Right kidney (tissue), 1 donor: ENCODE measurements around the gene CNTN1.
A peak's percentile ranks its signal among the peaks of the same experiment; 100 is the strongest.
"Not testable (repeated sequence)": the region's sequence is repeated elsewhere in the genome, so short reads cannot be mapped to it uniquely, and the experiment has no call there.

Source experiments
- DNase-seq: peaks from one replicate; pipeline ENCODE4 v3.0.0-alpha.2; 2016

CNTN1 gene

DNA sequence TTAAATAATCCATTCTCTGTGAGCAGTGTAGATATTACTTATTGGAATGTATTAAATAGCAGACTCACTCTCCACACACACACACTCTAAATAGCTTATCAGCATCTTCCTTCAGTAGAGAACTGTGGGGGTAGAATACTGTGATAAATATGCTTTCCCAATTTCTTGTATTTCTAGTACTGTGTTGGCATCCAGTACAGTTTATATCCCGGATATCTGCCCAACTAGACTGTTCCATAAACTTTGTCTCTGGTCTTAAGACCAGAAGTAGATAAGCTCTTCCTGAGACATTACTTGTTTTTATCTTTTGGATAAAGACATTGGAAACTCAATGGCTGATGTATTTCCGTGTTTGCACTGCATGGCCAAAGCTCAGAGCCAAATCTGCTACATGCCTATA lies 359.7 kb downstream of the CNTN1 start:
- no peak for DNase-seq

DNA sequence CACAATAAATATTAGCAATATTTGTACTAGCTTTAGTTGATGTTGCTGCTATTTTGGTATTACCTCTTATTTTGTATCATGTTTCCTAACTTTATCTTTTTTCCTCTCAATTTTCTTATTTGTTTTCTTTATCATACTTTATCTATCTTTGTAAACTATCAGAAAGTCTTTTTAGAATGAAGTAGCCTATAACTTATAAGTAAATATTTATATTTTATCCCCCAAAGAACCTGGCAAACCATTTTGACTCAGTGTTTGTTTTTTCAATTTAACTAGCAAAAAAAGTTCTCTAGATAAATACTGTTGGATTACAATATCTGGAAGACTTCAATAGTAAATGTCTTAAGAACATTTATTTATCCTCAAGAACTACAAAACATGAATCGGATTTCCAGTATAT lies 360.2 kb downstream of the CNTN1 start:
- no peak for DNase-seq

DNA sequence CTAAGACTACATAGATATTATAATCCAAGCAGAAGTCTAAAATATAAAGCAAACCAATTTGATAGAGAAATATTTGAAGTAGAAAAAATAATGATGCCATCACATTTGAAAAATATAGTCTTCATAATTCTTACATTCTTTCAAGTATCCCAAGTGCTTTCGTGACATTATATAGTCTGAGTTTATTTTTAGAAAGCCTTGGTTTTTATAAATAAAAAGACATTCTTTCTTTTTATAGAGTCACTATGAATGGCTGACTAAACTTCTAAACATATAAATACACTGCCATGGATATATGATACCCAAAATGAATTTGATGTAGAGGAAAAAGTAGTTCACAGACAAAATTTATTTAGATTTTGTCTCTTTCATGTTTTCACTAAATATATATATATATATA lies 360.8 kb downstream of the CNTN1 start:
- DNase-seq: no peak

DNA sequence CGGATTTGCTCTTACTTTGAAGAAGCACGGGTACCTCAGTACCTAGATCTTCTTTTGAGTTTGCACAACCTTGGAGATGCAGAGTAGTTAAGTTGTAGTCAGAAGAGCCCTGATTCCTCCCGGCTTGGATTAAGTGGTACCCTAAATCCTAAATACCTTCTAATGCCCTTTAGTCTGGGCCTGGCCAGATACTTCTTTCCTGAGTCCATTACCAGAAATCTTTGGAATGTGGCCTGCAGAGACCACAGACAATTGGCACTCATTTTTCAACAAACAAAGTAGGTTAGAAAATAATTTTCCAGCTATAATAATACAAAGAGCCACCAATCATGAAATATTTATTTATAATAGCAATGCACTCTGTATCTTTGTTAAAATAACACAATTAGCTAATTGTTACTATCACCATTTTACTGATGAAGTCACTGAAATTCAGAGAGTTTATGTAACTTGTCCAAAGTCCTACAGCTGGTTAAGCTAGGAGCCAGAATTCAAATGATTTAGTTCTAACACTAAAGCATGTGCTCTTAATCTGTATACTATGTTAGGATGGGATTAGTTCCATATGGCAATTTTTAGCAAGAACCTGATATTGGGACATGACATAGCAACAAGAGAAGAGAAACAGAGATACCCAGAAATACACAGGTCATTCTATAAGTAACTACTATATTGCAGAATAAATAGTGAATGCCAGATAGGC lies 363.8 kb downstream of the CNTN1 start:
- DNase-seq: no peak

DNA sequence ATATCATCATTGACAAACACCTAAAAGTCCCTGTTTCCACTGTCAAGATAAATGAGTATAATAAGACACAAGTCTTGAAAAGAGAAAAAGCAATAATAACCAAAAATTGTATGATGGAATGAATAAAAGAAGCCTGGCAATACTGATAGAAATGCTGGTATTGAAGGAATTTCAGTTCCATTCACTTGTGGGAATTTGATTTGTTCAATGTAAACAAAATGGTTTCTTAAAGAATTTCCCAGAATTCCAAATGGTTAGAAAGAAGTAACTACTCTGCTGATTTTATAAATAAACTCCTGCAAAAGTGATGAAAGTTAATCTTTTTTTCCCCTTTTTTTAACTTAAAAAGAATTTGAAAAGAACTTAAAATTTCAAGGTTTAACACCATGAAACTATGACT lies 366.0 kb downstream of the CNTN1 start:
- no peak for DNase-seq

DNA sequence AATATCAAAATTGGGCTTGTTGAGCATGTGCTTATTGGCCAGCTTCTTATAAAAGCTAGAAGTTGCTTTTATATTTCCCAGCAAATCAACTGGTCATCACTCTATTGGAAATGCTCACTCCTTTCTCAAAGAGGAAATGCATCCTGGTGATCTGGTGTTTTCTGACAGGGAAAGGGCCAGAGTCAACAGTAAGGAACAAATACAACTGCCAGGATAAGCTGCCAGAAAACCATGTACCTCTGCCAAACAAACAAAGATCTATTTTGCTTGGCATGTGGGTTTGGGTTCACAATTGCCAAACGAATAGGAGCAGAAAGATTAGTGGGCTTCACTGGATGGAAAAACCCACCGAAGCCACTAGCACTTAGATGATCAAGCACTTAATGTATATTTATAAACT lies 369.0 kb downstream of the CNTN1 start:
- DNase-seq: no peak

DNA sequence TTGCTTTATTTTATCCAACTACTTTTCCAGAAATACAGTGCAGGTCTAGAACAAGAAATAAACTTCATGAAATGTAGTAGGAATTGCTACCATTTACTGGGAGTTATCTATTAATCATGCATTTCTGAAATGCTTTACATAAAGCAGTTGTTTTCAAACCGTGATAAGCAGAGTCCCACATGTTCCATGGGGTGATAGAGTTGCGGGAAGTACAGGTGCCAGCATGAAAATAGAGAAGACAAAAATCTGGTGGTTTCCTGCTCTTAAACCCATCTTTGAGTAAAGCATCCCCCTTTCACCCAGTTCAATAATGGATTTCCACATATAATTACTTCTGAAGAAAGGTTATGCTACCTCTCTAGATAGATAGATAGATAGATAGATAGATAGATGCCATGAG lies 372.2 kb downstream of the CNTN1 start:
- DNase-seq: no peak

DNA sequence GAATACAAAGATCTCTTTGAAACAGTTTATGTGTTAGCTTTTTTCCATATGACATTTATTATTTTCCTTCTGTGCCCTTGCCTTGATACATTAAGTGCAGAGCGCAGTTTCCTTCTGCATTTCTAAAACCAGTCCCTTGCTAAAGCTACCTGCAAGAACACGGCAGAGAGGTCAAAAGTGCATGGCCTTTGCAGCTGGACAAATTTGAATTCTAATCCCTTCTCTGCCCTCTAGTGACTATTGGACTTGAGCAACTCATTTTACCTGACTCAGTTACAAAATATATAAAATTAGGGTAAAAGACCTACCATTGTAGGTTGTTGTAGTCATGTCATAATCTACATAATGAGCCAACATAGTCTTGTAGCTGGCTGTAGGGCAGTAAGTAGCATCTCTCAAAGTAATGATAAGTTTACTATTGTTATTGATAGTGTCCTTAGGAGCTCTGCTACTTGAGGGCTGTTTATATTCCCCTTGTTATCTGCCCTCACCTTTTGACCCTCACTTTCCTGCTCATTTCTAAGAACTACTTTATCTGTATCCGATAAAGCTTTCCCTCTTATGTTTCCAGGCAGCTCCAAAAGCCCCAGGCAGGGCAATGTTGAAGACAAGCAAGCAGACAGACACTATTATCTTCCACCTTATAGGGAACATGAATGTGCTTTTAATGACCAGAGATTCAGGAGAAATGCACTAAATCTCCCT lies 375.9 kb downstream of the CNTN1 start:
- no peak for DNase-seq

DNA sequence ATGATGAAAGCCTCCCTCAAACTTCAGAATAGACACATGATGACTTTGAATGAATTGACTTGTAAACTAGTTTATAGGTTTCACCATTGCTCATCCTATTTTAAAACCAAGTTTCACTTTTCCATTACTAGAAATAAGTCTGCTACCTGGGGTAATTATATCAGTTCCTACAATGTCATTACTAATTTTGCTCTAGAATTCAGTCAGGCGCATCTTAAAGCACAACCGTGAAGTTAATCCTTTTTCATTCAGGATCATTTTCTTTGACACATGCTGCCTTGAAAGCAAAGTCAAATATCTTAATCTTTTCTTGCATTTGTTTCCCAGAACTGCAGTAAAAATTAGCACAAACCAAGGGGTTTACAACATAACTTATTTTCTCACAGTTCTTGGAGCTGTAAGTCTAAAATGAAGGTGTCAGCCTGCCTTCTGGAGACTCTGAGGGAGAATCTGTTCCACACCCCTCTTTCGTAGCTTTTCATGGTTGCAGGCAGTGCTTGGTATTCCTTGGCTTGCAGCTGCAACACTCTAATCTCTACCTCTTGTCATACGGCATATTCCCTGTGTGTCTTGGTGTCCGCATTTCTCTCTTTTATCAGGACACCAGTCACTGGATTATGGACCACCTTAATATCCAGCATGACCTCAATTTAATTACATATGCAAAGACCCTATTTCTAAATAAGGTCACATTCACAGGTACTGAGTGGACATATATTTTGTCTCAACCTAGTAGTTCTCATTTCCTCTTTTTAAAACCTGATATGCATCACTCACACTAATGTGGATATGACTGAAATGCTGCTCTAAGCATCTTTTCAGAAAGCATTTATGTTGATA lies 381.6 kb downstream of the CNTN1 start:
- no peak for DNase-seq

DNA sequence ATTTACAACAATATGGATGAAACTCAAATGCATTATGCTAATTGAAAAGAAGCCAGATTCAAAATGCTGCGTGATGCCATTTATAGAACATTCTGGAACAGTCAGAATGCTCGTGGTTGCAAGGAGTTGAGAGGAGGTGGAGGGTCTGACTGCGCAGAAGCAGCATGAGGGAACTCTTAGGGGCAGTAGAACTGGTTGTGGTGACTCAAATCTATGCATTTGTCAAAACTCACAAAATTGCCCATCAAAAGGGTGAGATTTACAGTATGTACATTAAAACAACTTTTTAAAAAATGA lies 382.2 kb downstream of the CNTN1 start:
- DNase-seq: no peak

DNA sequence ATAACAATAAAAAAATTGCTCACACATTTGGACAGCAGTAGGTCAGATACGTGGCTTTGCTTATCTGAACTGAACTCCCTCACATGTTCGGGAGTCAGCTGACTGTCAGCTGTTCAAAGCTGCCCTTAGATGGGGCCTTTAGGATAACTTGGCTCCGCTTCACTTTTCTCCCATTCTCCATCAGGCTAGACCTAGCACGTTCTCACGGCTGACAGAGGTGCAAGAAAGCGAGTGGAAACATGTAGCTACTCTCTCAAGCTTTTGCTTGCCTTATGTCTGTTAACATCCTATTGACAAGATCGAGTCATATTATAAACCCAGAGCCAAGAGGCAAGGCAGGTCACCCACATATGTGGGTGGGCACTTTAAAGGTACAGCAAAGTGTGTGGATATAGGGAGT lies 383.9 kb downstream of the CNTN1 start:
- no peak for DNase-seq

DNA sequence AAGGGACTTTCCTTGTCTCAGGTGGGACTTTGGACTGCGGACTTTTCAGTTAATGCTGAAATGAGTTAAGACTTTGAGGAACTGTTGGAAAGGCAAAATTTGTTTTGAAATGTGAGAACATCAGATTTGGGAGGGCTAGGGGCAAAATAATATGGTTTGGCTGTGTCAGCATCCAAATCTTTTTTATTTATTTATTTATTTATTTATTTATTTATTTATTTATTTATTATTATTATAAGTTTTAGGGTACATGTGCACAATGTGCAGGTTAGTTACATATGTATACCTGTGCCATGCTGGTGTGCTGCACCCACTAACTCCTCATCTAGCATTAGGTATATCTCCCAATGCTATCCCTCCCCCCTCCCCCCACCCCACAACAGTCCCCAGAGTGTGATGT lies 389.0 kb downstream of the CNTN1 start:
- not testable (repeated sequence) for DNase-seq

DNA sequence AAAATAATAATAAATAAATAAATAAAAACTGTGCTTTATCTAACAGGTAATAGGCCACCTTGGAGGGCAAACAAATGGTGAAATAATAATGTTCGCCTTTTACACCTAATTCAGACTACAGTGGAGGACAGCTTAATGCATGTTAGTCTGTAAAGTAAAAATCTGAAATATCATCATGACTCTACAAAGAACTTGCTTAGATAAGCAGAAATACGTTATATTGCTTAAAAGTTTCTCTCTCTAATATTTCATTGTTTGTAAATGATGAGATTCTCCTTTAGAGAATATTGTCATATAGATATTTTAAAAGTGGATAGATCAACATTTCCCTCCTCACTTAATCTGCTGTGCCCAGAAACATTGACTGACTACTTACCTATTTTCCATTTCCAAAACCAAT lies 397.2 kb downstream of the CNTN1 start:
- DNase-seq: no peak

DNA sequence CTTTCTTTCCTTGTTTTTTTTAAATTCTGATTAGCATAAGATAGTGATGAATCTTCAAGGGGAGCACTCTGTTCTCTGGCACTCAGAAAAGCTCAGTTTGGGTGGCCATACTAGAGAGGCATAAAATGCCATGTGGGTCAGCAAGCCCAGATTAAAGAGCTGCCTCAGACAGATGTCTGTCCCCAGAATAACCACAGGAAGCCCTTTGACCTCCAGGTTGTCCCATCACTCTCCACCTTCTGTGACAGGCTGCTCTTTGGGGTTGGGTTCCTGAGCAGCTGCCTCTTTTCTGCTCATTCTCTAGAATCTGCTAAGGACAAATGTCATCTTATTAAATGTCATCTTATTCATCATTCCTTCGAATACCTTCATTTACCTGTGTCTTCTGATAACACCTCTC lies 399.9 kb downstream of the CNTN1 start:
- no peak for DNase-seq

DNA sequence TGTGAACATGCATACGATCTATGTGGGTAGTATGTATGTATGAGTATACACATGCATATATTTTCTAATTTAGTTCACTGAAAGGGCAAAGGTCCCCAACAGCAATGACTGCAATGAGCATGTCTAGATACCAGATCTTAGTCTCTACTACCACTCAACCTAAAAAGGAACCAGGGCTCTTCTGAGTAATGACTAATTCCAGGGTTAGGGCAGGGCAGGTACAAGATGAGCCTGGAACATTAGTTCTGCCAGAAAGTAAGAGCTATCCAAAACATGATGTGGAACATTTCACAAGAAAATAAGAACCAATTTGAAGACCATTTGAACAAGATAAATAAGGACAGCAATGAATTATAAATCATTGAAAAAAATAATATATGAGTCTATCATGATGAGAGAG lies 404.6 kb downstream of the CNTN1 start:
- no peak for DNase-seq

DNA sequence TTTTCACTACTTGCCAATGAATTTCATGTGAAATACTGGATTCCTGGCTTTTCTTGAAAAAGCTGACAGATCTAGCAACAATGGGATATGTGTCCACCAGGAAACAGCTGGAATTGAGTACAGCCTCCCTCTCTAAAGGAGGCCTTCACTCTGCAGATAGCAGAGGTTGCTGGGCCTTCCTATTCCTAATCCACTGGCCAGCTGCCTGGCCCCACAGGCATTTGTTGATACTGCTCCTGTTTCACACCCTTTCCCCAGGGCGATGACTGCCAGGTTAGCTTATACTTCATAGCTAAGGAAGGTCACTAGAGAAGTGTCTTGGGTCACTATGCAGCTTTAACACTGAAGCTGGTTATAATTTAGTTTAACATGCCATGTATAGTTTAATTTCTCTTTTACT lies 408.3 kb downstream of the CNTN1 start:
- no peak for DNase-seq

DNA sequence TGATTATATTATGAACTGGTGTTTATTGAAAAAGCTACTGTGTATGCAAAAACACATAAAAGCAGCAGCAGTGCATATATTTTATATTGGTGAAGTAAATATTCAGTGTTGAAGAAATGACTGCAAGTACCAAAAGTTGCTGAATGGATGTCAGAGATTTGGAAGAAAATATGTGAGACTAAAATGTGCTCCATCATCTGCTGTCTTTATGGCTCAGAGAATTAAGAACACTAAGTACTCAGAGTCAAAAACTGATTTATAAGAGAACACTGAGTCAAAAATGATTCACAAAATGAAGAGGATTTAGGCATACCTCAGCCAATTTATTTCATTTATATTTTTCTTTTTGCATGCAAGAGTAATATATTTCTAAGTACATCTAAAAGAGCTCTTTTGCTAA lies 409.6 kb downstream of the CNTN1 start:
- no peak for DNase-seq

DNA sequence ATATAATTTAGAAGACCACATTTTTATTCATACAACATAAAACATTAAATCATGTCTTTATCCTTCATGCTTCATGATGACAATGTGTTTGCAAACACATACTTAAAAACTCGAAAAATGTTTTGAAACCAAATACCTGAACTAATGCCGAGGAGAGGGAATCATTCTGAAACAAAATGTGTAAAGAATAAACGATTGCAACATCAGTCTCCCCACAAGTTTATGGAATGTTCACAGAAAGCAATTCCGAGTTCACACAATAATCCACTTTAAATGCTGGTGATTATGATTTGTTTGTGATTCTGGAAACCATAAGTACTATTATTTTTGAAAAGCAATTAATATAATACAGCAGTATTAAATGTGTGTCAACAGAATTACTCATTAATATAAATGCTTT lies 411.4 kb downstream of the CNTN1 start:
- DNase-seq: no peak

DNA sequence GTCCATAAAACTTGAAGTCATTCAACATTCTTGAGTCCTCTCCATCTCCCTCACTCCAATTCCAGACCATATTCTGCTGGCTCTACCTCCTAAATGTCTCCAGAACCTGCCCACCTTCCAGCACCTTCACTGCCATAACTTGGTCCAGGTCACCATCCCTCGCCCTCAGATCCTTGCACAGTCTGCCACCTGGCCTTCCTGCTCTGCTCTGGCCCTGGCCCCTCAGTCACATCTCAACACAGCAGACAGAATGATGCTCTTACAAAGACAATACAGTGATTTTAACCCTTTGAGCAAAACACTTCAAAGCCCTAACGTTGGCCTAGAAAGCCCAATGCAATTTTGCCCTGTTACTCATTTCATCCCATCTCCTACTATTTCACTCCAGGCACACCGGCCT lies 414.1 kb downstream of the CNTN1 start:
- no peak for DNase-seq

DNA sequence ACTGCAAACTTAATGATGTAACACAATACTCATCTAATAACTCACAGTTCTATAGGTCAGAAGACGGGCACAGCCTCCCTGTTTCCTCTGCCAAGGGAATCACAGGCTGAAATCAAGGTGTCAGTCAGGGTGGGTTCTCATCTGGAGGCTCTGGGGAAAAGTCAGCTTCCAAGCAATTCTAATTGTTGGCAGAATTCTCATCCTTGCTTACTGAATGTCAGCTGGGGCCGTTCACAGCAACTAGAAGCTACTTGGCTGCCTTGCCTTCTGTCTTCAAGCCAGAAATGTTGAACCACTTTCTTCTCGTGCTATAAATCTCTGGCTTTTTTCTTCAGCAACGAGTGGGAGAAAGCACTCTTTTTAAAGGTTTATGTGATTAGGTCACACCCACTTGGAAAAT lies 415.8 kb downstream of the CNTN1 start:
- DNase-seq: peak; percentile 4

DNA sequence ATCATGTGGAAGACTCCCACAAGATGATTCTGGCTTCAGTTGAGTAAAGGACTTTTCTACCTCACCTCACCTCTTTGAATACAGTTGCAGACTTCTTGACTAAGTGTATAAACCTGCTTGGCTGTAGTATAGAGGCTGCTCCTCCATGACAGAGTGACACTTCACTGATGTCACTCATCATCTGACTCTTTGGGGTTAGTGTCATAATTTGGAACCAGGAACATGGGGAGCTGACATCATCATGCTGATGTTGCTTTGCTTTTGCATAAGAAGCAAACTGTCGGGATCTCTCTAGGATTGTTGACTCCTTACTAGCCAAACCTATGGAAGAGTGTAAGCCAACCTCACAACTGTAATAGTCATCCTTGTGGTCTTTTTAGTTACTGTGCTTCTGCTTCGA lies 420.7 kb downstream of the CNTN1 start:
- DNase-seq: no peak

DNA sequence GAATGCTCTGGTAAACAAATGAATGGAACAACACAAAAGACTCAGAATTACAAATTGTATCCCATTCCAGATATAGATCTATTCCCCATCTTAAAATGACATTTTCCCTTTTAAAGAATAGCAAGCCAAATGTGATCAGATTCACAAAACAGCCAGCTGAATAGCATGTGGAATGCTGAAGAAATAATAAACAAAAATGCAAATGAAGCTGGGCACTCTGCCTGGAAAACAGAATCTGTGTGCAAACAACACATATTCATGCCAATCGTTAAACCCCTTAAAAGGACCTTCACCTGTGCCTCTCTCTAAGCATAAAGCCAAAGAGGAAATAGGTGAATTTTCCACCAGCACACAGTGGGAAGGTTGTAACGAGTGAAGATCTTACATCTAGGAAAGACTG lies 428.0 kb downstream of the CNTN1 start:
- DNase-seq: no peak

DNA sequence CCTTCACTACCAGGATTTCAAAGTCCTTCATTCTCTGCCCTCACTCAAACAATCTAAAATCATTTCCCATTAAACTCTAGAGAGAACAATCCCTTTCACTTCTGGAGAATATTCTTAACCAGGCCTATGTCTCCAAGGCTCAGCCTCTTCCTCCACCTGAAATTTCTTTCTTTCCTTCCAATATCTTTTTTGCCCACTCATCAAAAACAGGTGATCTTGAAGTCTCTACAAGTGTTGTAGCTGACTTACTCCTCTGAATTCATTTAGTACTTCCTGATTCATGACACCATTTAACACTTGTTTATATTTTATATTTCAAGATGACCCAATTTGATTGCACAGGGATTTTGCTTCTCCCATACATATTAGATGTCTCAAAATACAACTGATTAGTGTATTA lies 429.1 kb downstream of the CNTN1 start:
- no peak for DNase-seq
